MV-4-11 (cell line): ENCODE measurements around the gene FBXL16.

Experiments
- DNase-seq: peaks from one replicate; lab custom pipeline; 2025; lab: John Stamatoyannopoulos, UW

The FBXL16 gene

DNA sequence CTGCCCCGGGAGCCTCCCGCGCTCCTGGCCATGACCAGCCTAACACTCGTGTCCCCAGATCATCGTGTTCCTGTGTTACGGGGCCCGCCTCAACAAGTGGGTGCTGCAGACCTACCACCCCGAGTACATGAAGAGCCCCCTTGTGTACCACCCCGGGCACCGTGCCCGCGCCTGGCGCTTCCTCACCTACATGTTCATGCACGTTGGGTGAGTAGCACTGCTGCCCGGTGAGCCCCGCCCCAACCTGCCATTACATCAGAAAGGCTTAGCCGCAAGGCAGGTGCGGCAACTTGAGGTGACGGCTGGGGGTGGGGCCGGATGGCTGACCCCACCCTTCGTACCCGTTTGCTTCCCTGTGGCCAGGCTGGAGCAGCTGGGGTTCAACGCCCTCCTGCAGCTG, 28.7 kb downstream of the FBXL16 start:
- DNase-seq: no peak

DNA sequence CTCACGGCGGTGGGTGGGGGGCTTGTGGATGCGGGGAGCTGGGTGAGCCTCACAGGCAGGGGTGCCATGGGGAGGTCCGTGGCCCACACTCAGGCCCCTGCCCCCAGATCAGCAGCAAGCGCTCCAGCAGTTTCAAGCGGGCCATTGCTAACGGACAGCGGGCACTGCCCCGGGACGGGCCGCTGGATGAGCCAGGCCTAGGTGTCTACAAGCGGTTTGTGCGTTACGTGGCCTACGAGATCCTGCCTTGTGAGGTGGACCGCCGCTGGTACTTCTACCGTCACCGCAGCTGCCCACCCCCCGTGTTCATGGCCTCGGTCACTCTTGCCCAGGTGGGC, 29.1 kb downstream of the FBXL16 start:
- DNase-seq: no peak

DNA sequence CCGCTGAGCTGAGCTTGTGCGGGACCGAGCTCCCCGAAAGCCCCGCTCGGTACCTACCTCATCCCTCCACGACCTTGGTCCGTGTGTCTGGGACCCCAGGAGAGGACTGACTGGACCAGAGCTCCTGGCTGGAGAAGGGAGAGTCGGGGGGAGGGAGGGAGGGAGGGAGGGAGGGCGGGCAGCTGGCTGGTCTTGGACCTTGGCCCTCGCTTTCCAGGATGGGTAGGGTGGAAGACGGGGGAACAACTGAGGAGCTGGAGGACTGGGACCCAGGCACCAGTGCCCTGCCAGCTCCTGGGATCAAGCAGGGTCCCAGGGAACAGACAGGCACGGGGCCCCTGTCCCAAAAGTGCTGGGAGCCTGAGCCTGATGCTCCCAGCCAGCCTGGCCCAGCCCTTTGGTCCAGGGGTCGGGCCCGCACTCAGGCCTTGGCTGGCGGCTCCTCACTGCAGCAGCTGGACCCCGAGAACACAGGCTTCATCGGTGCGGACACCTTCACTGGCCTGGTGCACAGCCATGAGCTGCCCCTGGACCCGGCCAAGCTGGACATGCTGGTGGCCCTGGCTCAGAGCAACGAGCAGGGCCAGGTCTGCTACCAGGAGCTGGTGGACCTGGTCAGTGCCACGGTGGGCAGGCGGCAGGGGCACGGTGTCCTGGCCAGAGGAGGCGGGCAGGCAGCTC, 29.6 kb downstream of the FBXL16 start:
- no peak for DNase-seq

DNA sequence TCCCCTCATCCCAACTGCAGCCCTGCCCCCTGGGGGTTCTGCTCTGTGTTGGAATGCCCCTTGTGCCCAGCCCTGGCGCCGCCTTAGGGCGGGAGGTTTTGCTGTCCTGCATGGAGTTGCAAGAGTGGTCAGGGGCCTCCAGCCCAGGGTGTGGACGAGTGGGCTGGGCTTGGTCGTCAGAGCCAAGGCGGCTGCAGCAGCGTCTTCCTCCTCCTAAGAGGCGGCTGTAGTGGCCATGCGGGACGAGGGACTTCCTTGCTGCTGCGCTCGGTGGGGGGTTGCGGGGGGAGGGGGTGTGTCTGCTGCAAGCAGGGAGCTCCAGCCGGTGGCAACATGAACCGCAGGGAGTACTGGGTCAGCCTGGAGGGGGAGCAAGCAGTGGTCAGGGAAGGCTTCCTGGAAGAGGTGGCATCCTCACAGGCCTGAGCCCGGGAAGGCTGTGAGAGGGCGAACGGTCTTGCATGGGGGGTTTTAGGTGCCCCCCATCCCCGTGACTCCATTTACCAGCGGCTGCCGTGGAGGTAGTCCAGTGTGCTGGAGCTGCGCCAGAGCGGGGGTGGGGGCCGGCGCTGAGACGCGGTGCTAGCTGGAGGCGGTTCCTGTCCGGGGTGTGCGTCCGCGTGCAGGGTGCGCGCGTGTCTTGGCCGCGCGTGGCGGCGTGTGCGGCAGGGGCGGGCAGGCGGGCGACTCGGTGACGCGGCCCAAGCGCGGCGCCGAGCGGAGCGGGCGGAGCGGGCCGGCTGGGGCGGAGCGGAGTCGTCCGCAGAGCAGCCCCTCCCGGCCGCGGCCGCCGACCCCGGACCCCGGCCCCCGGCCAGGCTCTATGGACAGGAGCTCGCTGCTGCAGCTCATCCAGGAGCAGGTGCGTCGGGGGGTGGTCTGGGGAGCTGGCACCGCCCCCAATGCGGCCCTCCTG, 30.4 kb downstream of the FBXL16 start, which contains the start of gene RHBDL1:
Gene RHBDL1 (plus strand): TSS at position 704 of the 916 bp plus-strand sequence. CDS start 120 bp downstream, at position 824.
- DNase-seq: peak; percentile 68

DNA sequence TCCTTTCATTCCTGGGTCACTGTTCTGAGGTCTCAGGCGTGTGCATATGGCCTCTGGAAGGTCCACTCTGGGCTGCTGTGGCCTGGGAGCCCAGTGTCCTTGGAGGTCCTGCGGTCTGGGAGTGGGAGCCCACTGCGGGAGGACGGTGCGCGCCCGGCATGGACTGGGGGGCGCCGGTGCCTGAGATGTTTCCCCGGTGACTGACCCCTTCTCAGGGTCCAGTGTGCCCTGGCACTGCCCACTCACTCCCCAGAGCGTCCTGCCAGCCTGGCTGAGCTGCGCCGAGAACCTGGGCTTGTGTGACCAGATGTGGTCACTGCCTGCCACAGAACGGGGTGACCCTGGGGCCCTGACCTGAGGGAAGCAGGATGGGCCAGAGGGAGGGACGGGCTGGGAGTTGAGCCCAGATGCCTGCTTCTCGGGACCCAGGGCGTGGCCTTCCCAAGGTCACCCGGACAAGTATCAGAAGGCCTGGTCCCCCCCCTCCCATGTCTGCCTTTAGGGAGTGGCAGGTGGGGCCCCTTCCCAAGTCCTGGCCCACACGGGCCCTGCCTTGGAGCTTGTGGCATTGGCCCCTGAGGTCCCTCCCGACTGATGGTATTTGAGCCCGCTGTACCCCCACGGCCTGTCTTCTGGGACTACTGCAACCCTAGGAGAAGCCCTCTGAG, 31.3 kb downstream of the FBXL16 start:
- DNase-seq: no peak

DNA sequence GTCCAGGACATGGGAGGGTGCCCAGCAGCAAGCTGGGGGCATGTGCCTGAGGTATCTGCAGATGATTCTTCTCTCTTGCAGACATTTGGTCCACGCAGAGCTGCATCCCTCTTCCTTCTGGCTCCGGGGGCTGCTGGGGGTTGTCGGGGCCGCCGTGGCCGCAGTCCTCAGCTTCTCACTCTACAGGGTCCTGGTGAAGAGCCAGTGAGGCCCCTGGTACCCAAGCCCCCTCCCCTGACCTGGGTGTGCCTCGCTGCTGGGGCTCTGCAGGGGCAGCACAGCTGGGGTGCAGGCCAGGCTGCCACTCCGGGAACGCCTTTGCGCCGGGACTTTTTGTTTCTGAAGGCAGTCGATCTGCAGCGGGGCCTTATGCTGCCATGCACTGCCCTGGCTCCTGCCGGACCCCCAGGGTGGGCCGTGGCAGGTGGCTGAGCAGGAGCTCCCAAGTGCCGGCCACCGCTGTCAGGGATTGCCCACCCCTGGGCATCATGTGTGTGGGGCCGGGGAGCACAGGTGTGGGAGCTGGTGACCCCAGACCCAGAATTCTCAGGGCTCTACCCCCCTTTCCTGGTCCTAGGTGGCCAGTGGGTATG, 32.1 kb downstream of the FBXL16 start:
- DNase-seq: no peak

DNA sequence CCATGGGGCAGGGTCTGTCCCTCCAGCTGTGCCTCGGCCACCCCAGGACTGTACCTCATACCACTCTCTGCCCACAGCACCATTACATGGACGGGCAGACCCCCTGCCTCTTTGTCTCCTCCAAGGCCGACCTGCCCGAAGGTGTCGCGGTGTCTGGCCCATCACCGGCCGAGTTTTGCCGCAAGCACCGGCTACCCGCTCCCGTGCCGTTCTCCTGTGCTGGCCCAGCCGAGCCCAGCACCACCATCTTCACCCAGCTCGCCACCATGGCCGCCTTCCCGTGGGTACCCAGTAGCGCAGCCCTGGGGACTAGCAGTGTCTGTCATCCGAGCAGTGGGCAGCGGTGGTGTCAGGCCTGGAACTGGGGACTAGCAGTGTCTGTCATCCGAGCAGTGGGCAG, 32.8 kb downstream of the FBXL16 start:
- DNase-seq: no peak

DNA sequence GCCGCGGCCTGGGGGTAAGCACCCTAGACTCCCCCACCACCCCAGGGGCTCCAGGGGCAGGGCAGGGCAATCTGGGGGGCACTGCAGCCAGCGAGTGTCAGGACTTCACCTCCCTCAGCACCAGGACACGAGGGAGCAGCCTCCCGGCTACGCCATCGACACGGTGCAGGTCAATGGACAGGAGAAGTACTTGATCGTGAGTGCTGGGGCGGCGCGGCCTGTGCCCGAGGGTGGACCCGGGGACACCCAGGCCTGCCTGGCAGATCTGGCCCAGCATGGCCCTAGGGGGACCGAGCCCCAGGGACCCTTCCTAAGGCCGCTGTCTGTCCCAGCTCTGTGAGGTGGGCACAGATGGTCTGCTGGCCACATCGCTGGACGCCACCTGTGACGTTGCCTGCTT, 33.2 kb downstream of the FBXL16 start:
- no peak for DNase-seq

DNA sequence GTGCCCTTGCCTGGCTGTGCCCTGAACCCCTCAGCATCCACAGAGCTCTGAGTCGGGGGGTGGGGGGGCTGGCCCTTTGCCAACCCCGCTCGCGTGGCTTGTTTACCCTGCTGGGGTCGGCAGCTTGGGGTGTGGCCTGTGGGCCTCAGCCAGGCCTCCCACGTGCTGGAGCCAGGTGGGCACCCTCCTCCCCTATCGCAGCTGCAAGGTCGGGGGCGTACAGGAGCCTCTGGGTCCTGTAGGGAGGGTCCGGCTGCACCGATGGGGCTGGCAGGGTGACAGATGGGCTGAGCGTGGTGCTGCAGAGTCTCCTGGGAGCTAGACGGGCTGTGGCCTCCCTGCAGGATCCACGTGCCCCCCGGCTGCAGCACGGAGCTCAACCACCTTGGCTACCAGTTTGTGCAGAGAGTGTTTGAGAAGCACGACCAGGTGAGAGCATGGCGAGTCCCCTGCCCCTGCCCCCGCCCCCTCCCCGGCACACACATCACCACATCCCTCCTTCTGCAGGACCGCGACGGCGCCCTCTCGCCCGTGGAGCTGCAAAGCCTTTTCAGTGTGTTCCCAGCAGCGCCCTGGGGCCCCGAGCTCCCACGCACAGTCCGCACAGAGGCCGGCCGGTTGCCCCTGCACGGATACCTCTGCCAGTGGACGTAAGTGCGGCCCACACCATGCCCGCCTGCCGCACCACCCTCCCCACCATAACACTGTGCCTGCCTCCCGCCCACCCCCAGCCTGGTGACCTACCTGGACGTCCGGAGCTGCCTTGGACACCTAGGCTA, 34.1 kb downstream of the FBXL16 start:
- DNase-seq: no peak

DNA sequence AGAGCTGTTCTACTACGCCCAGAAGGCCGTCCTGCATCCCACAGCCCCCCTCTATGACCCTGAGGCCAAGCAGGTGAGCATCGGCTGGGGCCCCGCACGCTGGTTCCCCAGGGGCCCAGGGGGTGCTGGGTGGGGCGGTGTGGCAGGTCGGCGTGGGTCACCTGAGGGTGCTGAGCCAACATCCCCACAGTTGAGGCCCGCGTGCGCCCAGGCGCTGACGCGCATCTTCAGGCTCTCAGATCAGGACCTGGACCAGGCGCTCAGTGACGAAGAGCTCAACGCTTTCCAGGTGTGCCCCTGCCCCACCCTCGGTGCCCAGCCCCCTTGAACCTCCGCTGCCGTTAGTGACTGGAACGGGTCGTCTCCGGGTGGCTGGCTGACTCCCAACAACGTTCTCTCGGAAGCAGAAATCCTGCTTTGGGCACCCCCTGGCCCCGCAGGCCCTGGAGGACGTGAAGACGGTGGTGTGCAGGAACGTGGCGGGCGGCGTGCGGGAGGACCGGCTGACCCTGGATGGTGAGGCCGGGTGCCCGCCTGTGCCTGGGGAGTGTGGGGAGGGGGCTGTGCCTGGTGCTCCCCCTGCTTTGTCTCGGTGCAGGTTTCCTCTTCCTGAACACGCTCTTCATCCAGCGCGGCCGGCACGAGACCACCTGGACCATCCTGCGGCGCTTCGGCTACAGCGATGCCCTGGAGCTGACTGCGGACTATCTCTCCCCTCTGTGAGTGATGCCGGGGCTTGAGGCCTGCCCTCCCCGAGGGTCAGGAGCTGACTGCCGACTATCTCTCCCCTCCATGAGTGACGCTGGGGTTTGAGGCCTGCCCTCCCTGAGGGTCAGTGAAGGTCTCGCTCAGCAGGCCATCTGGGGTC, 34.9 kb downstream of the FBXL16 start:
- DNase-seq: no peak

DNA sequence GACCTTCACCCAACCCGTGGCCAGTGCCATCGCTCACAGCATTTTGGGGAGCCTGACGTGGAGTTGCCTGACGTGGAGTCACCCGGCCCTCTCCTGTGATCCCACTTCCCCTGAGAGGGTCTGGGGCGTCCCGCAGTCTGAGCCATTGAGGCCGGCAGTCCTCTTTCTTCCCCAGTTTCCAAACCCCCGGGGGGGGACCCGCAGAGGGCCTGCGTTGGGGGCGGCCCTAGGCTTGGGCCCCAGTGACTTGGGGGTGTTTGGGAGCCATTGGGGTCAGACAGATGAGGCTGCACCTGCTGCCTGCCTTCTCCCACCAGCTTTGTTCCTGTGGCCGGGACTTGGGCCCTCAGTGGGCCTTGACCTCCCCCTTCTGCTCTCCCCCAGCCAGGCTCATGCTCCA, 35.9 kb downstream of the FBXL16 start:
- DNase-seq: no peak

DNA sequence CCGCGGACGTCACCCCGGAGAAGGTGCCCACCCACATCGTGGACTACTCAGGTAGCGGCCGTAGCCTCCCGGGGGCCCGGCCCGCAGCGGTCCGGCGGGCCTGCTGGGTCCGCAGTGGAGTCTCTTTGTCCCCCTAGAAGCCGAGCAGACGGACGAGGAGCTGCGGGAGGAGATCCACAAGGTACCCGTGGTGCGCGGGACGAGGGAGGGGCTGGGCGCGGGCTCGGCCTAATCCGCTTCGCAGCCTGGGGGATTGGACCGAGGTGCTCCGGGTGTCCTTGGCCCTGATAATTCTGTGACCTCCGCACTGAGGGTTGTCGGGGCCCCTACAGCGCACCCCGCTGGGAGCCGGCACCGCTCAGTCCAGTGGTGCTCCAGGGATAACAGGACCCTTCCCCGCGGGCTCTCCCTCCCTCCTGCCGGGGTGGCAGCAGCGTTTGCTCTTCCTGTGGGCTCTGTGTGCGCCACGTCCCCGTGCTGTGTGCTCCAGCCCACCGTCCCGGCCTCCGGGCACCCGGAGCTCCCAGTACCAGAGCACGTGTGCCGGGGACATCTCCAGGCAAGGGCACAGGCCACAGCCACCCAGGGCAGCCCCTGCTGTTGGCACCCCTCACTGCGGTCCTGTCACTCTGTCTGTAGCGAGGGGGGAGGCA, 37.0 kb downstream of the FBXL16 start:
- no peak for DNase-seq

DNA sequence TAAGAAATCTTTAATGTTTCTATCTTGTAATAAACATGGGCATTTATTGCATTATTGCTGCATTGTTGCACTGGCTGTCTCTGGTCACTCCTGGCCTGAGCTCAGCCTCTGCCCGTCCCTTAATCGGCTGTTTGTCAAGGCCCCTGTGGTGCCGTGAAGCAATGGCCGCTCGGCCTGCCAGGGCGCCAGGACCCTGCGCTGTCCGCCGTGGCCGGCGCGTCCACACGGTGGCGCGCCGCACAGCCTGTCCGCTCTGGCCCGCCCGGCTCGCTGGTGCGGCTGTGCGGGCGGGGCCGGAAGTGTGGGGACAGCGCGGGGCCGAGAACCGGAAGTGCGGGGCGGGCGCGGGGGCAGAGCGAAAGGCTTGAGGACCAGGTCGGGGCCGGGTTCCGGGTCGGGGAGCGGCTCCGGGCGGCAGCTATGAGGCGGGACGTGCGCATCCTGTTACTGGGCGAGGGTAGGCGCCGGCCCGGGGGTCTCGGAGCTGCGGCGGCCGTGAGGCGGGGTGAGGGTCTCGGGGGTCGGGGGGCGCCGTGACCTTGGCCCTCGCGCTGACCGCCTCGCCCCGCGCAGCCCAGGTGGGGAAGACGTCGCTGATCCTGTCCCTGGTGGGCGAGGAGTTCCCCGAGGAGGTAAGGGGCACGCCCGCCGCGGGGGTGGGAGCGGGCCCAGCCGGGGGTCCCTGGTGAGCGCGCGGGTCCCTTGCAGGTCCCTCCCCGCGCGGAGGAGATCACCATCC, 37.7 kb downstream of the FBXL16 start, which contains the start of gene RHOT2:
Gene RHOT2 (plus strand): TSS at position 353 of the 739 bp plus-strand sequence. CDS start 68 bp downstream, at position 421.
- DNase-seq: peak; percentile 82

DNA sequence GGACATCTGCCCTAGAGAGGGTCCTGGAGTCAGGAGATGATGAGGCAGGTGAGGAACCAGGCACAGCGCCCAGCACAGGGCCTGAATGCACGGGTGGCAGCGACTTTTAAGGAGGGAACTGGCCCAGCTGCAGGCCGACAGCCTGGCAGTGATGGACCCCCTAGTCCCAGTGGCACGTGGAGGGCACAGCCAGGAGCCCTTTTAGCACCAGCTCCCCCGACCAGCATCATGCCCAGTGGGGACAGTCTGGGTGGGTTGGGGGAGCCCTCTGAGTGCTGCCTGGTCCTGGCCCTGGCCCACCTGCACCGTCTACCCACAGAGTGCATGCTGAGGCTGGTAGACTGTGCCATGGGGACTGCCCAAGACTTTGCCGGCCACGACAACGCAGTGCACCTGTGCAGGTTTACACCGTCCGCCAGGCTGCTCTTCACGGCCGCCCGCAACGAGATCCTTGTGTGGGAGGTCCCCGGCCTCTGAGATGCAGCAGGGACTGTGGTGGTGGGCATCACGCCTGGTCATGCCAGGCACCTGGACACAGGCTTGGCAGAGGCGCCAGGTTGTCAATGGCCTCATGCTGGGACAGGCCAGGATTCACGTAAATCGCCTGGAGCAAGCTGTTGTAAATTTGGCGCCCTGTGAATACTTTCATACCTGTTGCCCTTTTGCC, 38.4 kb downstream of the FBXL16 start:
- DNase-seq: no peak

DNA sequence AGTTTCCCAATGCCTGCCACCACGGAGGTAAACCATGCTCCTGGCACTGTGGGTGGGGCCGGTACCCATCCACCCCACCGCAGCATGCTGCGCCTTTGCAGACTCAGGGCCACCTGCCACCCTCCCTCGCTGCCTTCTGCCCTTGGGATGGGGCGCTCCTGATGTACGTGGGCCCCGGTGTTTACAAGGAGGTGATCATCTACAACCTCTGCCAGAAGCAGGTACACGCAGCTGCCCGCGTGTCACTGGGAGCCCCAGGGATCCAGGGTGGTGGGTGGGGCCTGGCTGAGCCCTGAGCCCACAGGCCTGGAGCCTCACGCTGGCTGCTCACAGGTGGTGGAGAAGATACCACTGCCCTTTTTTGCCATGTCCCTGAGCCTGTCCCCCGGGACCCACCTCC, 39.0 kb downstream of the FBXL16 start:
- no peak for DNase-seq

DNA sequence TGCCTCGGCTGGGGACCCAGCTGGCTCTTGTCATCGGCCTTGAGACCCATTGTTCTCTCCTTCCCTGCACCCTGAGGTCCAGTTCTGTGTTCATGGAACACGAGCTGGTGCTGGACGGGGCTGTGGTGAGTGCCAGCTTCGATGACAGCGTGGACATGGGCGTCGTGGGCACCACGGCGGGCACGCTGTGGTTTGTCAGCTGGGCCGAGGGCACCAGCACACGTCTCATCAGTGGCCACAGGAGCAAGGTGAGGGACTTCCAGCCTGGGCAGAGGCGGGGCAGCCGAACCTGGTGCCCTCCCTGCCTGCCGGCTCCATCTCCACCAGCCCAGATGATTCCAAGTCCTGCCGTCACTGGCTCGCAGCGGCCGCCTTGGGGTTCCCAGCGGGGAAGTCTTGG, 43.0 kb downstream of the FBXL16 start:
- DNase-seq: no peak

DNA sequence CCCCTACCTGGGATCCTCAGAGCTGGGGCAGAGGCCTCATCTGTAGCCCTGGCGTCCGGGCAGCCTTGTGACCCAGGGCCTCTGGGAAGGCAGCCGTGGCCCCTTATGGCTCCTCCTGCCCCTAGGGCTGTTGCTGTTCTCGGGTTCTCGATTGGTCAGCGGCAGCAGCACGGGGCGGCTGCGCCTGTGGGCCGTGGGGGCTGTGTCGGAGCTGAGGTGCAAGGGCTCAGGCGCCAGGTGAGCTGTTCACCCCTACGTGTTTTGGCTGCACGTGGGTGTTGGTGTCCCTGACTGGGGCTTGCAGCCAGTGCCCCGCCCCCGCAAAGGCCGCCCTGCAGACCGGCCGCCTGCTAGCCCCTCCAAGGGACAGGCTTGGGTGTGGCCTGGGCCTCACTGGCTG, 43.5 kb downstream of the FBXL16 start:
- no peak for DNase-seq

DNA sequence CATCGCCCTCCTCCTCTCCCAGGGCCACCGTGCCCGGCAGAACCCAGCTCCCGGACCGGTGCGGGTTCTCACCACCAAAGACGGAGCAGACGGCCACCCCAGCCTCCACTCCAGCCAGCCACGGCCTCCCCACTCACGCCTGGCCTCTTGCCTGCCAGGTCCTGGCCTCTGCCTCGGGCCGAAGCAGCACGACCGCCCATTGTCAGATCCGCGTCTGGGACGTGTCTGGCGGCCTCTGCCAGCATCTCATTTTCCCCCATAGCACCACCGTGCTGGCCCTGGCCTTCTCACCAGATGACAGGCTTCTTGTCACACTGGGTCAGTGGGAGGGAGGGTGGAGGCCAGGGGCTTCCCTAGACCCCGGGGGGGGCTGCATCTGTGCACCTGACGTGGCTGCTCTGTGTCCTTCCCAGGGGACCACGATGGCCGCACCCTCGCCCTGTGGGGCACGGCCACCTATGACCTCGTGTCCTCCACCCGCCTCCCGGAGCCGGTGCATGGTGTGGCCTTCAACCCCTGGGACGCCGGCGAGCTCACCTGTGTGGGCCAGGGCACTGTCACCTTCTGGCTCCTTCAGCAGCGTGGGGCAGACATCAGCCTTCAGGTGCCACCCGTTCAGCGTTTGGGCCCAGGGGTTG, 44.3 kb downstream of the FBXL16 start:
- DNase-seq: no peak
